Measurements from ENCODE around the gene PAPSS1. TPM values are rescaled to one million over a fixed set of nuclear protein-coding genes. Genes with fewer than 3 reads are reported as not detected.
A peak's percentile ranks its signal among the peaks of the same experiment; 100 is the strongest.

Gene PAPSS1
- total RNA-seq (44.9 and 59.9 TPM in 2 replicates), polyA plus RNA-seq (70.3 and 93.6 TPM in 2 replicates), polyA minus RNA-seq (ENCODE audit: low replicate concordance) (34.7 and 36.5 TPM in 2 replicates)
- polyA plus RNA-seq (2012), result 40.1 and 56.1 TPM in 2 replicates

DNA sequence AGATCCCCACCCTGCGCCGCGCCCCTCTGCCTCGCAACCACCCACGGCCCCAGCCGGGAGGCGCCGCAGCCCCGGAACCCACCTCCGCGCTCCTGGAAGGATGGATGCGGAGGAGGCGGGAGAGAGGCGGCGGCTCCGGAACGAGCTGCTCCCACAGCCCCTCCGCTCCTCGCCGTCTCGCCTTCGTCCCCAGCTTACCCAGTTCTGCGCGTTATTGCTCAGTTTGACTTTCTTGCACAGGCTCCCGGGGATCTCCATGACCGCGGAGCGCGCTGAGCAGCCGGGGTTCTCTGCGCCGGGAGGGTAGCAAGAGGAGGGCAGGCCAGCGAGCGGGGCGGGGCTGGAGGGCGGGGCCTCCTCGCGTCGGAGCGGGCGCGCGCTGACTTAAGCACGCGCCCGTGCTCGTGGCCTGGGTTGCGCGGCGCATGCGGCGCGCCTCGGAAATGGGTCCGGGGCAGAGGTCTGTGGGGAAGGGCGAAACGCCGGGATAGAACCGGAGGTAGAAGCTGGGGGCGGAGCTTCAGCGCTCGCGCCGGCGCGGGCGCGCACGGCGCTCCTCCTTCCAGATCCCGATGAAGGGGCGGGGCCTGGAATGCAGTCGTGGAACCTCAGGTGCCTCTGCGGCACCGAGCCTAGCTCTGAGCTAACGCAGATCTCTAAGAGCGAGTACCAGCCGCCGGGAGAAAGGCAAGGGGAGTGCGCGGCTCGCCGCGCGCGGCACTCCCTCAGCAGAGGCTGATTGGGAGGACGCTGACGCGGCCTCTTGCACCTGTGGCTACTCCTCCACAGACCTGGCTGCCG lies at the start of gene PAPSS1:
Gene PAPSS1, minus strand, starts transcription at position 313 of the 801 bp plus-strand sequence. Its CDS starts 55 bp downstream, at position 258.
- H3K9me3 ChIP-seq (ENCODE audit: control insufficient read depth, insufficient read depth, low read depth, low read length), result no peaks in the 10 kb centered on the region
- peak within 1 kb of the TSS; percentile 86 to 93 (median 88) for H3K4me3 ChIP-seq (replicated peaks in 1 of 4; ENCODE audit: control extremely low read depth in 1 of 4, insufficient read depth in 1 of 4, low read depth in 3 of 4, low read length in 4 of 4)
- peak within 1 kb of the TSS; percentile 92 for H3K4me2 ChIP-seq (ENCODE audit: extremely low read depth, insufficient read depth, low read length)
- peaks cover 6% of the 10 kb centered on the region for H3K4me1 ChIP-seq (ENCODE audit: control insufficient read depth, extremely low read depth, insufficient read depth, low read length)
- peak within 1 kb of the TSS; percentile 64 for H3K9ac ChIP-seq (ENCODE audit: insufficient read depth, low read length)
- TF ChIP-seq, protein P1, sequence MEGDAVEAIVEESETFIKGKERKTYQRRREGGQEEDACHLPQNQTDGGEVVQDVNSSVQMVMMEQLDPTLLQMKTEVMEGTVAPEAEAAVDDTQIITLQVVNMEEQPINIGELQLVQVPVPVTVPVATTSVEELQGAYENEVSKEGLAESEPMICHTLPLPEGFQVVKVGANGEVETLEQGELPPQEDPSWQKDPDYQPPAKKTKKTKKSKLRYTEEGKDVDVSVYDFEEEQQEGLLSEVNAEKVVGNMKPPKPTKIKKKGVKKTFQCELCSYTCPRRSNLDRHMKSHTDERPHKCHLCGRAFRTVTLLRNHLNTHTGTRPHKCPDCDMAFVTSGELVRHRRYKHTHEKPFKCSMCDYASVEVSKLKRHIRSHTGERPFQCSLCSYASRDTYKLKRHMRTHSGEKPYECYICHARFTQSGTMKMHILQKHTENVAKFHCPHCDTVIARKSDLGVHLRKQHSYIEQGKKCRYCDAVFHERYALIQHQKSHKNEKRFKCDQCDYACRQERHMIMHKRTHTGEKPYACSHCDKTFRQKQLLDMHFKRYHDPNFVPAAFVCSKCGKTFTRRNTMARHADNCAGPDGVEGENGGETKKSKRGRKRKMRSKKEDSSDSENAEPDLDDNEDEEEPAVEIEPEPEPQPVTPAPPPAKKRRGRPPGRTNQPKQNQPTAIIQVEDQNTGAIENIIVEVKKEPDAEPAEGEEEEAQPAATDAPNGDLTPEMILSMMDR (conservative IDR thresholded peaks at IDR 0.05 in 1 of 2, IDR thresholded peaks at IDR 0.05 in 1 of 2; ENCODE audit: low read depth in 1 of 2, low read length in 2 of 2), result no peak
- TF ChIP-seq EZH2 (IDR thresholded peaks at IDR 0.05; ENCODE audit: low read length, missing control alignments), result no peak
- H4K20me1 ChIP-seq (ENCODE audit: control insufficient read depth, extremely low read depth, insufficient read depth, low read length), result no peaks in the 10 kb centered on the region
- no peaks in the 10 kb centered on the region for H3K27me3 ChIP-seq (ENCODE audit: control insufficient read depth, insufficient read depth, low read length)
- peaks cover 23% of the 10 kb centered on the region for H3K79me2 ChIP-seq (ENCODE audit: control insufficient read depth, insufficient read depth, low read length)
- DNase-seq (ENCODE audit: low read depth in 2 of 2), result peak; percentile 96
- H3K36me3 ChIP-seq (ENCODE audit: control insufficient read depth, insufficient read depth, low read length), result no peaks in the 10 kb centered on the region
- H2AFZ ChIP-seq (ENCODE audit: low read length), result peak within 1 kb of the TSS; percentile 94
- peak within 1 kb of the TSS; percentile 50 for H3K27ac ChIP-seq (ENCODE audit: insufficient read depth, low read length)

DNA sequence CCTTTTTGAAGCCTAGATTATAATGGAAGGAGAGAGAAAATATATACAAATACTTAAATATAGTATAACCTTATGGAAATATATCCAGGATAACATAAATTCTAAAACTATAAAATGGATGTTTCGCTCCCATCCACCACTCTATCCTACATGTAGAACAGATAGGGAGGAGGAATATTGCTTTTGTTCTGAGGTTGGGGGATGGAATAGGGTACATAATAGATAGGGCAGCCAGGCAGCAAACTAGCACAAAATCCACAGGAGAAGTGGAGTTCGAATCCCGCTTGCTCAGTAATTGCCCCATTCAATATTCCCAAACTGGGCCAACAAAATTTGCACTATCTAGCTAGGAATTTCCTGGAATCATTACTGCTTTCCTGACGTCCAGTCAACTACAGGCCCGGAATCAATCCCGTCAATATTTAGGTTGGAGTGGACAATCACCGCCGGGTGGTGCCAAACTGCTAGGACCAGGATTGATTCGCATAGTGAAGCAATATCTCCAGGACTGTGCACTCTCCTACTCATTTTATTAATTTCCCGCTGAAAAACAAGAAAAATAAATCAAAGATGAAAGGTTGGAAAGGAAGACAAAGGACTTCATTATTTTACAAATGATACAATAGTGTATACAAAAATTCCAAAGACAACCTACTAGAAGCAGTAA lies 40.4 kb upstream of the PAPSS1 start:
- Histone ChIP-seq H3K36me3 (ENCODE audit: control insufficient read depth, insufficient read depth, low read length) (no peaks in the 10 kb centered on the region), H3K79me2 (ENCODE audit: control insufficient read depth, insufficient read depth, low read length) (no peaks in the 10 kb centered on the region), H3K4me1 (ENCODE audit: control insufficient read depth, extremely low read depth, insufficient read depth, low read length) (no peaks in the 10 kb centered on the region), H3K9me3 (ENCODE audit: control insufficient read depth, insufficient read depth, low read depth, low read length) (no peaks in the 10 kb centered on the region), H3K9ac (ENCODE audit: insufficient read depth, low read length) (no peak overlapping the region), H3K4me3 (replicated peaks in 1 of 4; ENCODE audit: control extremely low read depth in 1 of 4, insufficient read depth in 1 of 4, low read depth in 3 of 4, low read length in 4 of 4) (no peak overlapping the region), H3K27me3 (ENCODE audit: control insufficient read depth, insufficient read depth, low read length) (no peaks in the 10 kb centered on the region), H2AFZ (ENCODE audit: low read length) (no peak overlapping the region), H4K20me1 (ENCODE audit: control insufficient read depth, extremely low read depth, insufficient read depth, low read length) (no peaks in the 10 kb centered on the region), H3K4me2 (ENCODE audit: extremely low read depth, insufficient read depth, low read length) (no peak overlapping the region), H3K27ac (ENCODE audit: insufficient read depth, low read length) (no peak overlapping the region)
- TF ChIP-seq, protein P1 (conservative IDR thresholded peaks at IDR 0.05 in 1 of 2, IDR thresholded peaks at IDR 0.05 in 1 of 2; ENCODE audit: low read depth in 1 of 2, low read length in 2 of 2), result peak; percentile 17 to 24
- no peak for TF ChIP-seq EZH2 (IDR thresholded peaks at IDR 0.05; ENCODE audit: low read length, missing control alignments)
- peak in 1 of 2 donors; percentile 27 for DNase-seq (ENCODE audit: low read depth in 2 of 2)

DNA sequence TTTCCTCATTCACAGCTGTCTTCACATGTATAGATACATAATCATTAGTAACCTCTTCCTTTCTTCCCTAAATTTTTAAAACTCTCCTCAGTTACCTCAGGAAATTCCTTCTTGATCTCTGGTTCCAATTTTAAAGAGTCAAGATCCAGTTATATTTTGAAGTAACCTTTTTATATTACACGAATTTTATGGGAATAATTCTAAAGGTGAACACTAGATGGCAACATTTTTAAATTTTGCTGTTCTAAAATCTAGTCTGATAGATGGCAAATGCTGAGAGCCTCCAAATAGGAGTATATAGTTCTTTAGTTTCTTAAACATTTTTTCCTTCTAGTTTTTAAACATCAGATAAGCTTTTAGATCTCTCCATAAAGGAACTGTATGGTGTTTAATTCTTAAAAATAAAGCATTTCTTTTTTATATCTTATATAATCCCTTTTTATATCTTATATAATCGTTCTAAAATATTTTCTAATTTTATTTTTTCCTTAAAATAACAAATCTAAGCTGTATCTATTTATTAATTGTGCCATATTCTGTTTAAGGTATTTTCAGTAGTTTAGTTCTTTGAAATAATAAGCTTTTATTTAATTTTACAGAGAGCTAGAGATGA lies 37.9 kb upstream of the PAPSS1 start:
- Histone ChIP-seq H3K27me3 (ENCODE audit: control insufficient read depth, insufficient read depth, low read length) (no peaks in the 10 kb centered on the region), H3K4me2 (ENCODE audit: extremely low read depth, insufficient read depth, low read length) (no peak overlapping the region)

More for the DNA sequence above, 37.9 kb upstream of the PAPSS1 start:
- Histone ChIP-seq H3K27ac (ENCODE audit: insufficient read depth, low read length) (no peak overlapping the region), H3K9me3 (ENCODE audit: control insufficient read depth, insufficient read depth, low read depth, low read length) (no peaks in the 10 kb centered on the region), H3K79me2 (ENCODE audit: control insufficient read depth, insufficient read depth, low read length) (no peaks in the 10 kb centered on the region), H3K36me3 (ENCODE audit: control insufficient read depth, insufficient read depth, low read length) (no peaks in the 10 kb centered on the region), H3K9ac (ENCODE audit: insufficient read depth, low read length) (no peak overlapping the region), H3K4me3 (replicated peaks in 1 of 4; ENCODE audit: control extremely low read depth in 1 of 4, insufficient read depth in 1 of 4, low read depth in 3 of 4, low read length in 4 of 4) (no peak overlapping the region), H4K20me1 (ENCODE audit: control insufficient read depth, extremely low read depth, insufficient read depth, low read length) (no peaks in the 10 kb centered on the region), H3K4me1 (ENCODE audit: control insufficient read depth, extremely low read depth, insufficient read depth, low read length) (no peaks in the 10 kb centered on the region), H2AFZ (ENCODE audit: low read length) (no peak overlapping the region)
- peak; percentile 33 to 65 for DNase-seq (ENCODE audit: low read depth in 2 of 2)
- no peak for TF ChIP-seq EZH2 (IDR thresholded peaks at IDR 0.05; ENCODE audit: low read length, missing control alignments)
- TF ChIP-seq, protein P1 (conservative IDR thresholded peaks at IDR 0.05 in 1 of 2, IDR thresholded peaks at IDR 0.05 in 1 of 2; ENCODE audit: low read depth in 1 of 2, low read length in 2 of 2), result peak in 1 of 2 donors; percentile 16

Data from fibroblast of lung (primary cell).